HS-27A (cell line): ENCODE data around the gene ADNP.
"Not testable (repeated sequence)": the region's sequence is repeated elsewhere in the genome, so short reads cannot be mapped to it uniquely, and the experiment has no call there.

Experiments used
- DNase-seq: peaks from one replicate; pipeline ENCODE4 v3.0.0-alpha.2; 2012; ENCODE audit warnings: low read depth, missing footprints

ADNP gene

DNA sequence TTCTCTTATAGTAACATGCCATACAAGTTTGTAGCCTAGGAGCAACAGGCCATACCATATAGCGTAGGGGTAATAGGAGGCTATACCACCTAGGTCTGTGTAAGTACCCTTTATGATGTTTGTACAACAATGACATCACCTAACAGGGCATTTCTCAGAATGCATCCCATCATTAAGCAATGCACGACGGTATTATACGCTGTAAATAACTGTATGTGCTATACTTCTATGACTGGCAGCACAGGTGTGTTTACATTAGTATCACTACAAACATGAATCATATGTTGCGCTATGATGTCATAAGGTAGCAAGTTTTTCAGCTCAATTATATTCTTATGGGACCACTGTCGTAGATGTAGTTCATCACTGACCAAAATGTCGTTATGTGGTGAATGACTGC lies 31.0 kb downstream of the ADNP start:
- no peak for DNase-seq

DNA sequence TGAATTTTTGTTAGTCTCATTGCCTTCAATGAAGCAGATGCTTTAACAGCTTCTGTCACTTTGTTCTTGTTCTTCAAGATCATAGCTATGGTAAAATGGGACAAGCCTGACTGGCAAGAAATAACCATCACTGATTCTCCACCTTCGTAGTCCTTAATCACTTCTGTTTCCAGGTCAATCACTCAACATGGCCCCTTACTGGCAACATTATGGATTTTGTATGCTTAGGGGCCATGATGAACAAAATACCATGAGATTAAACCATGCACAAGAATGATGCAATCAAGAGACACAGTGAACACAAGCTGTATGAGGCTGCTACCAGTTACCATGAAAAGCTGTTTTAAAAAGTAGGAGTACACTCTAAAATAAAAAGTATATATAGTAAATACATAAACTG lies 32.8 kb downstream of the ADNP start:
- DNase-seq = no peak

GRCh38 chr20:50895111-50895830 lies 36.0 kb downstream of the ADNP start:
- DNase-seq = no peak

GRCh38 chr20:50893620-50894019 lies 37.6 kb downstream of the ADNP start:
- no peak for DNase-seq

DNA sequence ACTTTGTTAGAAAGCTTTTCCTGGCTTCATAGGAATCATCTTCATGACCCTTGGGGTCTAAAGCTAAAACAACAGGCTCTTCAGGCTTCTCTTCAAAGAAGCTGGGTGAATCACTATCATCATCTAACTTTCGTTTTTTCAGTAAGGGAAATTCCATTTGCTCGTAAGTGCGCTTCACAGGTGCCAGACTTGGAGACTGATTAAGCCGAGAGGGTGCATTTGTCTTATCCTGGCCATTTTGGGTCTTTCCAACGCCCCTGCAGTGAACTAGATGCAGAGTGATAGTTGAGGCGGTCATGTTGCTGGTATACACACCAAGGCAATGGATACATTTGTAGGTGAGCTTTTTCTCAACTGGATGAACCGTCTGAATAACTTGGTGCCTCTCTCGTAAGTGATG lies 38.8 kb downstream of the ADNP start:
- DNase-seq = no peak

DNA sequence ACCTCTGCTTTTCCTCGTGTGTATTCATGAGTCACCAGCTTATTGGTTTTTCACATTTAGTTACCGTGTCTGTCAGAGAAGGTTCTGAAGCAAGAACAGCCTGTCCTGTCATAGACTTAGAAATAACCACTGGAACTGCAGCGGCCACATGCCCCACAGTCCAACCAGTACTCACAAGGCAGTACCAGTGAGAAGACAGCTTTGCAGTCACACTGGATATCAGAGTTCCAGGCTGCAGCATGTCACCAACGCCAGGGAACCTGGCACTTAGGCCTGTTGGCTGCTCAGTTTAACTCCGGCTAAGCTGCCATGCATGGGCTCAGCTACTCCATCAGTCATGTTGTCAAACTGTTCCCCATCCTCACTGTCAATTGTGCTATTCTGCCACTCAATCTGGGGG lies 40.1 kb downstream of the ADNP start:
- DNase-seq = no peak

GRCh38 chr20:50887576-50887975 lies 43.7 kb downstream of the ADNP start:
- DNase-seq = no peak

GRCh38 chr20:50886184-50886790 lies 45.0 kb downstream of the ADNP start:
- no peak for DNase-seq

DNA sequence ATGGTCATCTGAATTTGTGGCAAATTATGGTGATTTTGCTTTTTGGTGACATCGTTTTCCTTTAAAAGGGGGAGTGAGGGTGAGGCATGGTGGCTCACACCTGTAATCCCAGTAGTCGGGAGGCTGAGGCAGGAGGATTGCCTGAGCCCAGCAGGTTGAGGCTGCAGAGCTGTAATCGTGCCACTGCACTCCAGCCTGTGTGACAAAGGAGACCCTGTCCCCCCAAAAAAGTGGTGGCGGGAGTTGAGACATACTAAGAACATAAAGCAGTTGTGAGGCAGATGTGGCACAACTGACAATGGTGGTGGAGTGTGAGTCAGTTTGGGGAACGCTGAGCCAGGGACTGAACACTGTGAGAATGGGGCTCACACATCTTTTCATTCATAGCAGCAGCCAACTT lies 45.5 kb downstream of the ADNP start:
- DNase-seq = no peak

- no peak for DNase-seq
These were observed 46.2 kb downstream of the ADNP start for GRCh38 chr20:50885068-50885467.

DNA sequence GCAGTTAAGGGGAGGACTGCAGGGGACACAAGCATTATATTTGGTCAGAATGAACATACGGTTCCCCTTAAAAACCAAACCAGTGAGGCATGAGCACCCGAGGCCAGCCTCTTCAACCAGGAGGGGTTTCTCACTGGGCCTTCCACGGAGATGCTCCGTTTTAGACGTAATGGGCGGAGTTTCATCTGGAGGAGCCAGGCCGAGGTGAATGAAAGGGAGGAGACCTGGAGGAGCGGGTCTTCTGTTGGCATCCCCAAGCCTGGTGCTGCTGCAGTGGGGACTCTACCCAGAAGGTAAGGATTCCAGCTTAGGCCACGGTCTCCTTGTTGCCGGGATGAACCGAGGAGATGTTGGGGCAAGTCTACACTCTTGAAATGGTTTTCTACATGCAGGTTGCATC lies 47.4 kb downstream of the ADNP start:
- no peak for DNase-seq

- not testable (repeated sequence) for DNase-seq
These were observed 49.3 kb downstream of the ADNP start for GRCh38 chr20:50881759-50882424.

- DNase-seq = no peak
These were observed 51.3 kb downstream of the ADNP start for GRCh38 chr20:50879649-50880550.

- no peak for DNase-seq
These were observed 53.9 kb downstream of the ADNP start for GRCh38 chr20:50877232-50877743.

DNA sequence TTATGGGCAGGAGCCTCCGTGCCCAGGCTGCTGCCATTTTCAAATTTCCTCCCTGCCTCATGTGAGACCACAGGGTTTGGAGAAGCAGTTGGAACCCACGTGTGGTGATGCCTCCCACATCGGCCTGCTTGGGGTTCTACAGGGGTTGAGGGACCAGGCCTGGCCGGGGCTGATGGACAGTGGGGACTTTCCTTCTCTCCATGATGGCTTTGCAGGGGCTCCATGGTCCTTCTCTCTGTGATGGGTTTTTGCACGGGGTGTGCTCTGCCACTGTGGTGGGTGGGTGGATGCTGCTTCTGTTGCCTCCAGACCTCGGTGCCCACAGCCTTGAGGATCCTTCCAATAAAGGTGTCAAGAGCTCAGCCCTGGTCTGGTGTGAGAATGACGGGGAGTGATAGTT lies 54.4 kb downstream of the ADNP start:
- DNase-seq = no peak

- DNase-seq = no peak
These were observed 55.1 kb downstream of the ADNP start for GRCh38 chr20:50876063-50876685.

- no peak for DNase-seq
These were observed 56.2 kb downstream of the ADNP start for GRCh38 chr20:50874758-50875665.

DNA sequence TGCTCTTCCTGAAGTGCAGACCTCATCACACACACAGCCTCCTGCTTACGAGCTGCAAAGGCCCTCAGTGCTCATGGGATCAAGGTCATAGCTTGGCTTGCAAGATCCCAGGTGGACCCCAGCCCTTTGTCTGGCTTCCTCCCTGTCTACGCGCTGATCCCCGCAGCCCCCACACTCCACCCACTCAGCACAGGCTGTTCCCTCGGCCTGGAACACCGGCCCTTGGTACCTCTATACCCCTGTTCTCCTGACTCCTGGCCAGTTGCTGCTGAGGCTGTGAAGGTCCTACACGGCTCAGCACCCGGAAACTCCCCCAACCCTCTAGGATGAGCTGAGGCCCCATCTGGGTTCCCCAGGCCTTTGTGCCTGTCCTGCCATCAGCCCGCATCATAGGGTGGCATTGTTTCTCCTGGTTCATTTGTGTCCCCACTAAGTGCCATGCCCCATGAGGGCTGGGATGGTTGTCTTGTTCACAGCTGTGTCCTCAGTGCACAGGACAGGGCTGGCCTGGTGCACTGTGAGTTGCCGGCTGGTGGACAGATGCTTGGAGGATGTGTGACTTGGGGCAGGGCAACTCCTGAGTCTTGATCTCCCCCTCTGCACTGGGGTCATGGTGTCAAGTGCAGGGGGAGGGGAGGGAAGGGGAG lies 57.0 kb downstream of the ADNP start:
- DNase-seq = no peak

DNA sequence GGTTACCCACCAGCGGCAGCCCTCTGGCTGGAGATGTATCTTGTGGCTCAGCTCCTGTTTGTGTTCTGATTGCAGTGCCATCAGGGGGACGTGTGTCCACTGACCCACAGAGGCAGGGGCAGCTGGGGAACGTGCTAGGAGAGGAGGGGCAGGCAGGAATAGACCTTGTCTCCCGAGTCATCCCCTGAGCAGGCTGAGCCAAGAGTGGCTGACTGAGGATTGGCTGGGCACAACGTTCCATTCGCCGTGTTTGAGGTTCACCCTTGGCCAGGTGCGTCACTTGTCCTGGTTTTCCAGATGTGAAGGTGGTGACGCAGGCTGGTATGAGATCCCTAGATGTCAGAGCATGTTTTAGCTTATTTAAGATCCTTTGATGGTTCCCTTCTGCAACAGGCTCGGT lies 57.7 kb downstream of the ADNP start:
- DNase-seq = no peak
